Activated effector memory CD4-positive, alpha-beta T cell treated with Interleukin-2 at 50 U/mL for 16 hours (primary cell): ENCODE data around the gene FABP1.

Experiments
- DNase-seq: peaks from one replicate; pipeline ENCODE4 v3.0.0-alpha.2; 2020

Gene FABP1

GRCh38 chr2:88127888-88128653, at the start of gene FABP1:
Gene FABP1, minus strand, starts transcription at chr2:88128062. Its CDS starts 45 bp downstream, at chr2:88128017.
- no peak for DNase-seq

- DNase-seq: no peak
Measured at GRCh38 chr2:88177556-88177955, 49.7 kb upstream of the FABP1 start.

DNA sequence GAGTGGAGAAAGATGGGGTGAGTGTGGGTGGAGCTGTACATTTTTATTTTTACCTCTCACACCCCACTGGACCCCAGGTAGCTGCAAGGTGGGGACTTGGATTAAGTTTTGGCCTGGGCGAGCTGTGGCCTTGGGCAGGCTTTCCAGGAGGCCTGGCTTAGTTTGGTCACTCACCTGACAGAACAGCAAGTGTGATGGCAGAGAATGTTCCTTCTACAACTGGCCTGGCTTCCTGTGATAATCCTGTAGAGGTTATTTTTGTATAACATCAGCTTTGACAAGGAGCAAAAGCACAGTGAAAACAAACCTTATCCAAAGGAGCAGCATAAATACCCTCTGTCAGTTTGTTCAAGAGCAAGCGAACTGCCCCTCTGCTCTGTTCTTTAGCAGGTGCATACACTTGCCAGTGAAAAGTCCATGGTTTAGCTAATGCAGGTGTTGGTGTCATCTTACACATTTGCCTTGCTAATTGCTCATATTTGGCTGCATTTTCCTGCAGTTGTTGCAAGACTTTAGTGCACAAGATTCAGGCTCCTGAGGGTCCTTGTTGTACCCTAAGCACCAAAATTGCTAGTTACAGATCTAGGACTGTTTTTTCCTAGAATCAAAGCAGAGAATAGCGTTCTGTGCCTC, 48.6 kb upstream of the FABP1 start:
- DNase-seq: no peak

GRCh38 chr2:88172882-88173281, 45.0 kb upstream of the FABP1 start:
- DNase-seq: no peak

- DNase-seq: no peak
Measured at GRCh38 chr2:88171966-88172365, 44.1 kb upstream of the FABP1 start.

DNA sequence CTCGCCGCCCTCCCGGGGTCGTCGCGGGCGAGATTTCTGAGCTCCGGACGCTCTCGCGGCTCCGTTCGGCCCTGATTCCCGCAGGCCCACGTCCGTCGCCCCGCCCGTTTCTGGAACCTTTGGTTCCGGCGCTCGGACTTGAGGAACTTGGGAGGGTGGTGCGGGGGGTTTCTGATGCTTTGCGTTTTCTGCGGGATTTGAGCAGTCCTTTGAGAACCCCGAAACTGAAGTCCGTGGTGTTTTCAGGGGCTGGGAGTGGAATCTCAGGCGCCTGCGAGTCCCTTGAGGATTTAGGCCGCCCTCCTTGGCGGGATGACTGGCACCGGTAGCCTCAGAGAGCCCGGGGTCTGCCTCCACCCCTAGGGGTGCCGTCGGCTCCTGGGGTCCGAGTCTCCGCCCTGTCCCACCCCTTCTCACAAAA, 42.6 kb upstream of the FABP1 start:
- no peak for DNase-seq

GRCh38 chr2:88168386-88168785, 40.5 kb upstream of the FABP1 start:
- DNase-seq: no peak

GRCh38 chr2:88167740-88168139, 39.9 kb upstream of the FABP1 start:
- no peak for DNase-seq

GRCh38 chr2:88165332-88166003, 37.6 kb upstream of the FABP1 start:
- no peak for DNase-seq

GRCh38 chr2:88161446-88162244, 33.8 kb upstream of the FABP1 start:
- no peak for DNase-seq

DNA sequence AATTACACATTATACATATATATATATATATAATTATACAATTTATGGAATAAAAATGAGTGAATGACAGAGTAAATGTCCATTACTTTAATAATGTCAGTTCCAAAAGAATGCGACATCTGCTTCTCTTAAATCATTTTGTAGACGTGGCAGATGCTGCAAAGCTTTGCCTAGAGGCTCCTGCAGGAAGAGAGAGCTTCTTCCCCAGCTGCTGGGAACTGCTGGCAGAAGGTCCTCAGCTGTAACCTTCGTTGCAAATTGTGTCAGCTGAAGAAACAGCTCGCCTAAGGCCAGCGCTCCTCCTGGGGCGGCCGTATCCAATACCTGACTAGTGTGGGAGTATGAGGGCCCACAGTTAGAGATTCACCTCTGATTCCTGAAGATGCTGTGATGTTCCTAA, 32.7 kb upstream of the FABP1 start:
- DNase-seq: no peak

GRCh38 chr2:88159955-88160415, 32.1 kb upstream of the FABP1 start:
- DNase-seq: peak; percentile 19

GRCh38 chr2:88159481-88159880, 31.6 kb upstream of the FABP1 start:
- no peak for DNase-seq

GRCh38 chr2:88148929-88149438, 21.1 kb upstream of the FABP1 start:
- no peak for DNase-seq

GRCh38 chr2:88147145-88147544, 19.3 kb upstream of the FABP1 start:
- DNase-seq: no peak

DNA sequence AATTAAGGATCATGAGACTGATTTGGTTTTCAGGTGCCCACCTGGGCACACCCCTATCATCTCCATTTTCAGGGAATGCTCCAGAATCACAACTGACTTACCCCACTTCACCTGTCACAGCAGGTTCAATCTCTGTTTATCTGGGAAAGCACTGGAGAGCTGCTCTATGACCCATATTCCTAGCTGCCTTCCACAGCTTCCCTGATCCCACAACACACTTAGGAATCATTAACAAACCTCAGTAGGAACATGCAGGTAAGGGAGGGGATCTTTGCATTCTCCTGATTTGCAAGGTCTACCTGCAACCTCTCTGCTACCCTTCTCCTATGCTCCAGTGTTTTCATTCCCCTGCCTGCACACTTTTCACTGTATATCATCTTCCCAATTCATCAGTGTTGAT, 18.7 kb upstream of the FABP1 start:
- DNase-seq: no peak

DNA sequence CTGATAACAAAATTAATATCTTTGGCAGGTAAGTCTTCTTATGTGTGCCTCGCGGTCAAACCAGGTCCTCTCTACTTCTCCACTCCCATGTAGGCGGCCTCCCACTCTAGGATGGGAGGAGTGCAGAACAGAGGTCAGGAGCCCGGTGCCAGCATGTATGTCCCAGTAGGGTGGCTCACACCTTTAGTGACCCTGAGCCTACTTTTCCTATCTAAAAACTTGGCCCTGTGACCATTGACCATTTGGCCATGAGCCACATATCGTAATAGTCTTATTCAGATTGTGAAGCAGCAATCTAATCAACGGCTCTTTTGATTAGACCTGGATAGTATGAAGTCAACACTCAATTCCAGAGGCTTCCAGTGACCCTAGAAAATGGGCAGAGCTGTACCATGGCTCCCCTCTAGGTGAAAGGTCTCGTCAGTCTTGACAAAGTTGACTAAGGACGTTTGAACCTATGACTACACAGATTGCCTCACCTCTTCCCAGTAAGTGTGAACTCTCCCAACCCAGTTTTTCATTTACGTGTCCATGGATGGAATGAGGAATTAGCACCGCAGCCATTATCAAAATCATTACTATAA, 17.1 kb upstream of the FABP1 start:
- DNase-seq: no peak

- no peak for DNase-seq
Measured at GRCh38 chr2:88144271-88144670, 16.4 kb upstream of the FABP1 start.

DNA sequence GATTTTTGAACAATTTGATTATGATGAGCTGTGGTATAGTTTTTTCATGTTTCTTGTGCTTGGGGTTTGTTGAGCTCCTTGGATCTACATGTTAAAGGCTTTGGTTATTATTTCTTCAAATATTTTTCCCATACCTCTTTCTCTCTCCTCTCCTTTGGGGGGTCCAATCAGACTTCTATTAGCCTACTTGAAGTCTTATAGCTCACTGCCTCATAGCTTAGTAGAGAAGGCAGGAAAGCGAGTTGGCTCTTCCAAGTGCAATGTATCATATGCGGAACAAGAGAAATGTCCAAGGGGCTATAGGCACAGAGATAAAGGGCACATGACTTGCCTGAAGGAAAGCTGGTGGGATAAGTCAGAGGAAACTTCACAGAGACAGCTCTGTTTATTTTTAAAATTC, 14.1 kb upstream of the FABP1 start:
- DNase-seq: no peak

DNA sequence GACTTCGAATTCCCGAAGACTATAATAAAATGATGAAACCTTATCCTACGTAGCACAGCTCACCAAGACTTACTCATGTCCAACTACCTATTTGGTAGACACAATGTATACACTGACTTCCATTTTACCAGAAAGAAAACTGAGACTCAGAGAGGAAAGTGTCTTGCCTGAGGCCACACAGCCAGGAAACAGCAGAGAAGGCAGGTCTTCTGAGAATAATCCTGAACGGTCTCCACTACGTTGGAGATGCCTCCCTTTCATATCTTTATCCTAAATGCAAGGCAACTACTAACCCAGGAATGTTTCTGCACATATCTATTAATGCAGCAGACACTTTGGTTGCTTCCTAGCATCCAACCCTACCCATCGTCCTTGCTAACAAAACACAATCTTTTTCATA, 11.9 kb upstream of the FABP1 start:
- no peak for DNase-seq

GRCh38 chr2:88139203-88139702, 11.4 kb upstream of the FABP1 start:
- DNase-seq: no peak

GRCh38 chr2:88137833-88138232, 10.0 kb upstream of the FABP1 start:
- DNase-seq: no peak
